Activated T-cell treated with anti-CD3 and anti-CD28 coated beads for 1 hour (primary cell): Measurements from ENCODE around the gene NSMCE1.
A peak's percentile ranks its signal among the peaks of the same experiment; 100 is the strongest.

Experiments used
- DNase-seq: peaks from one replicate; pipeline ENCODE4 v3.0.0-alpha.2; 2020; ENCODE audit warnings: low read depth

Gene NSMCE1

GRCh38 chr16:27268376-27269299 is at the start of gene NSMCE1:
NSMCE1 (minus strand) TSS chr16:27268772; CDS start chr16:27257570, 11,202 bp downstream.
- DNase-seq: peak; percentile 96

GRCh38 chr16:27317738-27318391 is 49.3 kb upstream of the NSMCE1 start:
- no peak for DNase-seq

GRCh38 chr16:27317320-27317719 is 48.7 kb upstream of the NSMCE1 start:
- DNase-seq: no peak

GRCh38 chr16:27316038-27316680 is 47.6 kb upstream of the NSMCE1 start:
- no peak for DNase-seq

GRCh38 chr16:27315333-27316037 is 46.9 kb upstream of the NSMCE1 start:
- peak; percentile 49 for DNase-seq

- DNase-seq: no peak
These were observed 46.4 kb upstream of the NSMCE1 start for GRCh38 chr16:27314986-27315332.

- DNase-seq: peak; percentile 14
These were observed 45.7 kb upstream of the NSMCE1 start for GRCh38 chr16:27314161-27314723.

GRCh38 chr16:27313422-27314160 is 45.0 kb upstream of the NSMCE1 start, which contains the start of gene IL4R:
IL4R (plus strand) TSS chr16:27313974; CDS start chr16:27340204, 26,230 bp downstream.
- peak; percentile 53 for DNase-seq

GRCh38 chr16:27312580-27313421 is 44.2 kb upstream of the NSMCE1 start:
- DNase-seq: no peak

GRCh38 chr16:27311897-27312303 is 43.3 kb upstream of the NSMCE1 start:
- DNase-seq: no peak

- DNase-seq: no peak
These were observed 42.9 kb upstream of the NSMCE1 start for GRCh38 chr16:27311448-27311830.

GRCh38 chr16:27310576-27311447 is 42.2 kb upstream of the NSMCE1 start:
- no peak for DNase-seq

- DNase-seq: no peak
These were observed 40.2 kb upstream of the NSMCE1 start for GRCh38 chr16:27308792-27309191.

GRCh38 chr16:27305839-27306442 is 37.4 kb upstream of the NSMCE1 start:
- no peak for DNase-seq

- no peak for DNase-seq
These were observed 36.5 kb upstream of the NSMCE1 start for GRCh38 chr16:27304881-27305745.

- DNase-seq: no peak
These were observed 35.5 kb upstream of the NSMCE1 start for GRCh38 chr16:27304102-27304501.

- DNase-seq: no peak
These were observed 34.9 kb upstream of the NSMCE1 start for GRCh38 chr16:27303256-27304100.
